H1 (cell line): ENCODE measurements around the gene SMOC2. TPM values are rescaled to one million over a fixed set of nuclear protein-coding genes. Genes with fewer than 3 reads are reported as not detected.

Experiments
- CTCF ChIA-PET: fragments of 300-600 bp; sonication (Branson Sonifier 250); formaldehyde crosslinking; loops from one replicate; lab custom pipeline; 2021; ENCODE audit not compliant: partially characterized antibody; lab: Charles Lee
- POLR2A ChIA-PET: fragments of 300-600 bp; sonication (Branson Sonifier 250); formaldehyde crosslinking; loops from one replicate; lab custom pipeline; 2021; ENCODE audit warnings: inconsistent platforms; ENCODE audit not compliant: partially characterized antibody; lab: Charles Lee
- DNase-seq, 2 experiments: peaks; one replicate each; pipeline versions ENCODE4 v3.0.0 to v3.0.0-alpha.2; 2010 to 2022; ENCODE audit warnings: low spot score in 2 of 2, low read depth in 1 of 2, mixed read lengths in 1 of 2
- FAIRE-seq: peaks from 2 replicates; lab custom pipeline; 2011; peaks lifted over from hg19 to GRCh38; lab: Jason Lieb, UNC
- H2AFZ ChIP-seq: 2 replicates; pipeline ENCODE4 v1.8.1; 2012; ENCODE audit warnings: low read length, inconsistent platforms
- H2AK5ac ChIP-seq: 2 replicates; pipeline ENCODE4 v1.6.1; 2013; ENCODE audit warnings: low read depth, low read length
- H2BK120ac ChIP-seq: replicated peaks from 2 replicates; pipeline ENCODE3; 2013; ENCODE audit warnings: low read depth, low read length, inconsistent platforms
- H2BK12ac ChIP-seq: 2 replicates; pipeline ENCODE4 v1.6.1; 2013; ENCODE audit warnings: low read depth, low read length
- H2BK15ac ChIP-seq: 2 replicates; pipeline ENCODE4 v1.6.1; 2013; ENCODE audit warnings: low read length
- H2BK20ac ChIP-seq: 2 replicates; pipeline ENCODE4 v1.6.1; 2013; ENCODE audit warnings: low read length
- H2BK5ac ChIP-seq: 2 replicates; pipeline ENCODE4 v1.6.1; 2013; ENCODE audit warnings: low read depth, low read length
- H3K14ac ChIP-seq: 2 replicates; pipeline ENCODE4 v1.6.1; 2013; ENCODE audit warnings: inconsistent platforms; ENCODE audit not compliant: insufficient read length
- H3K18ac ChIP-seq: 2 replicates; pipeline ENCODE4 v1.6.1; 2013; ENCODE audit warnings: low read length; ENCODE audit errors: extremely low read depth
- H3K23ac ChIP-seq: 2 replicates; pipeline ENCODE4 v1.6.1; 2013; ENCODE audit warnings: inconsistent platforms; ENCODE audit not compliant: insufficient read length
- H3K23me2 ChIP-seq: 2 replicates; pipeline ENCODE4 v1.6.1; 2013; ENCODE audit warnings: low read depth, low read length
- H3K27ac ChIP-seq: 2 replicates; pipeline ENCODE4 v1.6.1; 2011; ENCODE audit warnings: low read depth, low read length, inconsistent platforms
- H3K27me3 ChIP-seq, 4 experiments: replicated peaks in 1 of 4; 1 replicate in 1 of 4; 2 replicates in 3 of 4; pipeline versions ENCODE4 v1.6.1 to v1.8.1; 2011 to 2013; ENCODE audit warnings: low read length in 3 of 4, mild to moderate bottlenecking in 3 of 4, inconsistent platforms in 2 of 4, mixed read lengths in 2 of 4, moderate library complexity in 1 of 4; ENCODE audit not compliant: control insufficient read depth in 3 of 4, insufficient read depth in 3 of 4; ENCODE audit errors: extremely low read depth in 1 of 4
- H3K36me3 ChIP-seq, 4 experiments: 2 replicates each; pipeline versions ENCODE4 v1.6.1 to v1.8.1; 2011 to 2013; ENCODE audit warnings: mild to moderate bottlenecking in 4 of 4, low read length in 3 of 4, moderate library complexity in 2 of 4, control low read depth in 1 of 4, inconsistent platforms in 1 of 4; ENCODE audit not compliant: insufficient read depth in 4 of 4, control insufficient read depth in 2 of 4
- H3K4ac ChIP-seq: replicated peaks from 2 replicates; pipeline ENCODE3; 2013; ENCODE audit warnings: low read length, low read depth, mixed read lengths, inconsistent platforms; ENCODE audit not compliant: insufficient read length
- H3K4me1 ChIP-seq, 4 experiments: replicated peaks in 1 of 4; 1 replicate in 1 of 4; 2 replicates in 3 of 4; pipeline versions ENCODE4 v1.6.1 to v1.8.1; 2011 to 2013; ENCODE audit warnings: low read length in 3 of 4, inconsistent platforms in 2 of 4, mixed read lengths in 1 of 4; ENCODE audit not compliant: insufficient read depth in 4 of 4, control insufficient read depth in 3 of 4
- H3K4me2 ChIP-seq, 2 experiments: 2 replicates each; pipeline versions ENCODE4 v1.6.1 to v1.8.1; 2011 to 2013; ENCODE audit warnings: low read depth in 2 of 2, low read length in 2 of 2, control low read depth in 1 of 2, inconsistent platforms in 1 of 2, mild to moderate bottlenecking in 1 of 2; ENCODE audit not compliant: insufficient read depth in 1 of 2
- H3K4me3 ChIP-seq, 4 experiments: fragments of 200-600, 300-600 bp in 1 of 4; sonication (generic), shearing (Covaris generic), sonication (Bioruptor Twin) in 1 of 4; 2 replicates each; pipeline versions ENCODE4 v1.5.1 to v1.8.1; 2011 to 2016; ENCODE audit warnings: low read length in 4 of 4, low read depth in 3 of 4, control low read depth in 2 of 4, inconsistent platforms in 2 of 4, mild to moderate bottlenecking in 2 of 4, mixed read lengths in 1 of 4, moderate library complexity in 1 of 4; ENCODE audit not compliant: insufficient read depth in 2 of 4; ENCODE audit errors: extremely low read depth in 1 of 4
- H3K56ac ChIP-seq: replicated peaks from 2 replicates; pipeline ENCODE3; 2013; ENCODE audit warnings: low read depth, mild to moderate bottlenecking, mixed read lengths, low read length, inconsistent platforms; ENCODE audit not compliant: insufficient read length
- H3K79me1 ChIP-seq: 2 replicates; pipeline ENCODE4 v1.6.1; 2013; ENCODE audit warnings: low read depth, low read length, control low read depth
- H3K79me2 ChIP-seq, 2 experiments: 2 replicates each; pipeline versions ENCODE4 v1.6.1 to v1.8.1; 2012 to 2013; ENCODE audit warnings: low read length in 2 of 2, mild to moderate bottlenecking in 2 of 2, inconsistent platforms in 1 of 2; ENCODE audit not compliant: insufficient read depth in 2 of 2, control insufficient read depth in 1 of 2
- H3K9ac ChIP-seq, 4 experiments: replicated peaks in 1 of 4; 1 replicate in 1 of 4; 2 replicates in 3 of 4; pipeline versions ENCODE4 v1.6.1 to v1.8.1; 2011 to 2013; ENCODE audit warnings: low read depth in 3 of 4, low read length in 3 of 4, control low read depth in 2 of 4, mild to moderate bottlenecking in 2 of 4, moderate library complexity in 2 of 4, inconsistent platforms in 1 of 4; ENCODE audit errors: extremely low read depth in 1 of 4
- H3K9me3 ChIP-seq, 2 experiments: 2 replicates each; pipeline versions ENCODE4 v1.6.1 to v1.8.1; 2012 to 2013; ENCODE audit warnings: mild to moderate bottlenecking in 2 of 2, moderate library complexity in 2 of 2, control low read depth in 1 of 2, inconsistent platforms in 1 of 2, low read depth in 1 of 2, low read length in 1 of 2, mixed read lengths in 1 of 2; ENCODE audit not compliant: insufficient read depth in 2 of 2
- H4K20me1 ChIP-seq, 2 experiments: replicated peaks in 1 of 2; 2 replicates each; pipeline versions ENCODE3 to v1.8.1; 2011 to 2013; ENCODE audit warnings: inconsistent platforms in 2 of 2, low read length in 2 of 2, mild to moderate bottlenecking in 1 of 2; ENCODE audit not compliant: insufficient read depth in 2 of 2, control insufficient read depth in 1 of 2
- H4K5ac ChIP-seq: 2 replicates; pipeline ENCODE4 v1.6.1; 2013; ENCODE audit warnings: low read length, low read depth, mixed read lengths, inconsistent platforms; ENCODE audit not compliant: insufficient read length
- H4K8ac ChIP-seq: 2 replicates; pipeline ENCODE4 v1.8.0; 2013; ENCODE audit warnings: mild to moderate bottlenecking, moderate library complexity, low read length, inconsistent platforms; ENCODE audit not compliant: insufficient read depth; ENCODE audit errors: extremely low read depth
- H4K91ac ChIP-seq: replicated peaks from 2 replicates; pipeline ENCODE3; 2013; ENCODE audit warnings: low read length, mixed read lengths, inconsistent platforms; ENCODE audit not compliant: insufficient read length
- EZH2 ChIP-seq: fragments of 200-600 bp; sonication (generic); IDR thresholded peaks from 2 replicates; pipeline ENCODE4 v1.7.1; 2012; ENCODE audit warnings: low read depth, mild to moderate bottlenecking, moderate library complexity, low read length, inconsistent platforms; ENCODE audit not compliant: severe bottlenecking
- KDM1A ChIP-seq: fragments of 200-600, 300-600 bp; sonication (generic); IDR thresholded peaks from 2 replicates; pipeline ENCODE4 v1.7.1; 2016; ENCODE audit warnings: mild to moderate bottlenecking, low read length, borderline replicate concordance
- KDM4A ChIP-seq: IDR thresholded peaks from one replicate; pipeline ENCODE4 v1.7.1; 2012; ENCODE audit warnings: low read depth, mild to moderate bottlenecking, moderate library complexity, low read length, inconsistent platforms; ENCODE audit not compliant: severe bottlenecking
- RNF2 ChIP-seq: fragments of 200-900, 300-1000 bp; sonication (generic); IDR thresholded peaks from 2 replicates; pipeline ENCODE4 v1.7.1; 2016; ENCODE audit warnings: borderline replicate concordance, low read depth, mild to moderate bottlenecking, antibody characterized with exemption, low read length; ENCODE audit not compliant: poor library complexity, severe bottlenecking; ENCODE audit errors: missing control alignments
- SIN3A ChIP-seq, 2 experiments: IDR thresholded peaks in 1 of 2; conservative IDR thresholded peaks in 1 of 2; 2 replicates each; pipeline ENCODE4 v1.6.1; 2011 to 2012; ENCODE audit warnings: low read length in 2 of 2, improper control_type of control experiment in 1 of 2, low read depth in 1 of 2, mild to moderate bottlenecking in 1 of 2
- WGBS, 2 experiments: shearing (Covaris generic) in 1 of 2; methylation state at CpG; one replicate each; pipeline versions ENCODE4 v1.1.6 to v1.1.7; 2013 to 2015; ENCODE audit warnings: low lambda C conversion rate in 2 of 2, mixed read lengths in 2 of 2, inconsistent platforms in 1 of 2, low coverage in 1 of 2, missing lambda C conversion rate in 1 of 2; ENCODE audit not compliant: insufficient replicate concordance in 2 of 2, insufficient coverage in 1 of 2, insufficient read length in 1 of 2; ENCODE audit errors: extremely low coverage in 1 of 2, missing lambda C conversion rate in 1 of 2; 5-methylcytosine and 5-hydroxymethylcytosine counted together
- long read RNA-seq, 2 experiments: library from RNA in 1 of 2; library from capped mRNA in 1 of 2; stranded (forward); transcript quantifications; one replicate each; pipeline ENCODE4 v2.0.0, GENCODE V29; 2021; ENCODE audit warnings: inconsistent platforms in 1 of 2
- polyA minus RNA-seq, 3 experiments: library from RNA; depleted of rRNA, polyadenylated mRNA; stranded (reverse); fragments of >200 nt; gene quantifications; 1 replicate in 2 of 3; 2 replicates in 1 of 3; pipeline ENCODE4 v1.2.3, GENCODE V29; 2011
- polyA plus RNA-seq, 7 experiments: library from polyadenylated mRNA; depleted of rRNA in 3 of 7; stranded (reverse) in 5 of 7; unstranded in 2 of 7; fragments of >200 nt in 5 of 7; fragments of 200-250 nt in 2 of 7; gene quantifications; 1 replicate in 5 of 7; 2 replicates in 1 of 7; 4 replicates in 1 of 7; pipeline versions ENCODE4 v1.2.1 to v1.2.3, GENCODE V29; 2011 to 2013; ENCODE audit warnings: missing spikeins in 2 of 7, mixed read lengths in 2 of 7
- total RNA-seq: library from RNA; stranded (reverse); fragmentation: NEBNext Ultra II Directional; extraction: Animal tissue kit (Norgen Biotek cat#: 25700); gene quantifications from 2 replicates; pipeline ENCODE4 v1.2.1, GENCODE V29; 2021
- TF ChIP-seq, protein P1 (sequence below): IDR thresholded peaks from 2 replicates; pipeline ENCODE4 v1.6.1; 2012; ENCODE audit warnings: inconsistent platforms

SMOC2 gene
- 7.7 and 9.0 TPM in 2 replicates for total RNA-seq
- polyA plus RNA-seq (2011; rRNA removed) = 8.5 TPM in 2 replicates
- 10.3 TPM for polyA plus RNA-seq (2011; cell fraction: cytosol; rRNA removed)
- polyA plus RNA-seq (2011; cell fraction: nucleus; rRNA removed) = 11.5 TPM
- polyA plus RNA-seq (2012, experiment 1 of 2) = 8.3 to 10.1 TPM (median 9.4 TPM) in 4 replicates
- 4.2 TPM for polyA plus RNA-seq (2012, experiment 2 of 2)
- 2.2 TPM for polyA plus RNA-seq (2013, experiment 1 of 2)
- 2.6 TPM for polyA plus RNA-seq (2013, experiment 2 of 2)
- 5.0 and 6.4 TPM in 2 replicates for polyA minus RNA-seq (2011; rRNA and poly(A)+ RNA removed)
- 7.9 TPM for polyA minus RNA-seq (2011; cell fraction: cytosol; rRNA and poly(A)+ RNA removed)
- polyA minus RNA-seq (2011; cell fraction: nucleus; rRNA and poly(A)+ RNA removed) = 7.6 TPM
- long read RNA-seq, experiment 1, partial matches to known transcripts = 6 of 13 reads
- long read RNA-seq, experiment 1, other reads (novel, unspliced or antisense) = 5 of 13 reads
- long read RNA-seq, experiment 2, partial matches to known transcripts = 0 of 1 reads
- long read RNA-seq, experiment 2, other reads (novel, unspliced or antisense) = 1 of 1 reads

DNA sequence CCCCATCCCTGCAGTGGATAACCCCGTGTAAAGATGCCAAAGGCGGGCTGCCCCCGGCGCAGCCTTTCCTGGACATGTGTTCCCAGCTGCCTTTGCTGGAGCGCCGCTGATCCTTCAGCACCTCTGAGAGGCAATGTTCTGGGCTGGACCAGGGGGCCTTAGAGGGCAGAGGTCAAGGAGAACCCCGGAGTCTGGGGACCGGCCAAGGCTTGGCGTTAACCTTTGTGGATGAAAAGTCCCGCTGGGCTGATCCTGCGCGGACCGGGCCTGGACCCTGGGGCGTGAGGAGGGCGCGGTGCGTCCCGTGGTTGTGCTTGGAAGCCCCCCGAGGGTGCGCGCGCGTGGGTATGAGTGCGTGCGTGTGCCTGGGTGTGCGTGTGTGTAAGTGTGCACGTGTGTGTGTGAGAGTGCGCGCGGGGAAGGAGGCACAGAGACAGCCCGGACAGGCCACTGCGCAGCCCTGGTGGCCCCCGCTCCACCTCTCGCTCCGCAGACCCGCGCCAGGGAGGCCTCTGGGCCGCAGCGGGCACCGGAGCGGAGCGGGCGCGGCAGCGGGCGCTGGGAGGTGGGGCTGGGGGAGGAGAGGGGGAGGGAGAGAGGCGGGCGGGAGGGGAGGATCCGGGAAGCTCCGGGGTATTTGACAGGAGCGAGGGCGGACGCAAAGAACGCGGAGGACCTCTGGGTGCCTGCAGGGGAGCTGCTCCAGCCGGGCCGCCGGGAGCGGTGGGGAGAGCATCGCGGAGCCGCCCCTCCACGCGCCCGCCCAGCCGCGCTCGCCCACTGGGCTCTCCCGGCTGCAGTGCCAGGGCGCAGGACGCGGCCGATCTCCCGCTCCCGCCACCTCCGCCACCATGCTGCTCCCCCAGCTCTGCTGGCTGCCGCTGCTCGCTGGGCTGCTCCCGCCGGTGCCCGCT lies at the start of gene SMOC2:
SMOC2 (plus strand) TSS at position 665 of the 914 bp plus-strand sequence; CDS start at position 852, 187 bp downstream.
- no peak within 1 kb of the TSS for H2BK20ac ChIP-seq
- no peak for FAIRE-seq
- H3K14ac ChIP-seq = no peak within 1 kb of the TSS
- 13% methylated on average over 34 of the region's 81 CpGs; no CpG with 5 or more reads in 1 of the 2 experiments for WGBS, 2 experiments
- H3K56ac ChIP-seq = peak within 1 kb of the TSS; percentile 20
- H3K4ac ChIP-seq = no peak within 1 kb of the TSS
- peak within 1 kb of the TSS; percentile 84; the same call in 1 of the 2 replicates for H2BK12ac ChIP-seq
- ChIA-PET CTCF (interaction anchor here (0.7 to 2.0 kb wide), 3 partner anchors 23 to 75 kb away, joined by 3 to 6 read pairs (median 4); no protein-coding TSS in a partner anchor), POLR2A (interaction anchor here (1.0 to 1.3 kb wide), 2 partner anchors 25 to 116 kb away, joined by 3 read pairs; no protein-coding TSS in a partner anchor)
- H4K5ac ChIP-seq = peak within 1 kb of the TSS; percentile 15
- no peak within 1 kb of the TSS for H3K23ac ChIP-seq
- peak within 1 kb of the TSS; percentile 56 for H2BK120ac ChIP-seq
- peak within 1 kb of the TSS; percentile 71 for H3K18ac ChIP-seq
- no peaks in the 10 kb centered on the region for H3K36me3 ChIP-seq
- no peaks in the 10 kb centered on the region for H3K9me3 ChIP-seq
- peak within 1 kb of the TSS; percentile 92 for H4K8ac ChIP-seq
- DNase-seq = peak in 1 of 2 experiments; percentile 71
- H3K79me2 ChIP-seq = no peaks in the 10 kb centered on the region
- H4K91ac ChIP-seq = peak within 1 kb of the TSS; percentile 39
- no peak within 1 kb of the TSS for H2AK5ac ChIP-seq
- H3K23me2 ChIP-seq = peaks cover 12% of the 10 kb centered on the region; the same call in 1 of the 2 replicates
- peaks cover 0 to 31% (median 28%) of the 10 kb centered on the region in 4 experiments; a peak in 6 of 7 replicates for H3K27me3 ChIP-seq
- peak within 1 kb of the TSS; percentile 83 to 94 for H3K4me2 ChIP-seq
- no peak within 1 kb of the TSS for H2BK5ac ChIP-seq
- H4K20me1 ChIP-seq = no peaks in the 10 kb centered on the region
- no peak within 1 kb of the TSS for H3K27ac ChIP-seq
- H2BK15ac ChIP-seq = peak within 1 kb of the TSS; percentile 81; the same call in 1 of the 2 replicates
- H3K4me1 ChIP-seq = peaks cover 10 to 24% (median 18%) of the 10 kb centered on the region in 4 experiments
- H3K9ac ChIP-seq = peak within 1 kb of the TSS in 1 of 4 experiments; percentile 38; a peak in 1 of 7 replicates
- H3K79me1 ChIP-seq = no peaks in the 10 kb centered on the region
- H2AFZ ChIP-seq = no peak within 1 kb of the TSS
- H3K4me3 ChIP-seq = peak within 1 kb of the TSS; percentile 55 to 74 (median 67)
- TF ChIP-seq, protein P1, sequence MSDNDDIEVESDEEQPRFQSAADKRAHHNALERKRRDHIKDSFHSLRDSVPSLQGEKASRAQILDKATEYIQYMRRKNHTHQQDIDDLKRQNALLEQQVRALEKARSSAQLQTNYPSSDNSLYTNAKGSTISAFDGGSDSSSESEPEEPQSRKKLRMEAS = peak; percentile 31; the same call in 1 of the 2 replicates
- TF ChIP-seq EZH2 (peak; percentile 46), KDM4A (peak; percentile 82), KDM1A (no peak), RNF2 (peak; percentile 44), SIN3A (conservative IDR thresholded peaks at IDR 0.05 in 1 of 2, IDR thresholded peaks at IDR 0.05 in 1 of 2; ENCODE audit: low read depth in 1 of 2, low read length in 2 of 2) (peak in 1 of 2 experiments; percentile 38; a peak in 1 of 4 replicates)
